Measurements from ENCODE around the gene UGT2B17. TPM values are rescaled to one million over a fixed set of nuclear protein-coding genes. Genes with fewer than 3 reads are reported as not detected.

Gene UGT2B17
- total RNA-seq: not detected in 2 replicates

DNA sequence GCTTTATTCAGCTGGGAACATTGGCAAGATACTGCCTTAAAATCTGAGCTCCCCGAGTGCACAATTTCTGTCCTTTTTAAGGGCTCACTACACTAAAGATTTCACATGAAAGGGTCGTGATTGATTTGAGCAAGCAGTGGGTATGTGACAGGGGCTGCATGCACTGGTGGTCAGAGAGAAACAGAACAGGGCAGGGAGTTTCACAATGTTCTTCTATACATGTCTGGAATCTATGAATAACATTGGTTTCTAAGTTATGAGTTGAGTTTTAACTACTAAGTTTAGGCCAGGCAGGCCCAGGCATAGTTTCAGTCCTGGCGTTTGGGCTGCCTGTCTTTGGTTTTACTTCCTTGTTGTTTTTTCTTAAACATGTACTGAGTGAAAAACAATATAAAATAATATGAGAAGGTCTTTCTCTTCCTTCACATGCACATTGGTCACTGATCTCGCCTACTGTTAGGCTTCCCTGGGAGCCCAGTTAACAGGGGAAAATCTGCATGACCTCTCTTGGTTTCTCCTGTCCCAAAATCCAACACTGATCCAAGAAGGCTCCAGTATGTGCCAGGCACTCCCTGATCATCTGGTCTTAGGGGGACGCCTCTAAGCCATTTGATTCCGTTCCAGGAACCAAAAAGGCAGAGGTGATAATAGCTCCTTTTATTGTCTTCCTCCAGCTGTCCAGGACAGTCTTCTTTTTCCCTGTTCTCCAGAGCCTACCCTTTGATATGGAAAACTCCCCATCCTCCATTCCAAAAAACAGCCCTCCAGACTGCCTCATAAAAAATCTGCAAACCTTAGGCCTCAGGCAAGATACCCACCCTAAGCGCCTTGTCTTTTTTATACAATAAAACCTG, at the start of gene UGT2B17:
Gene UGT2B17 (minus strand): TSS at position 51 of the 854 bp plus-strand sequence. CDS start 7,838 bp downstream, outside the sequence.

Other genes with a start within 250 kb of the UGT2B17 start
- gene YTHDC1, start 226.2 kb downstream of the UGT2B17 start, total RNA-seq: 25.4 and 28.9 TPM in 2 replicates
- 1.9 and 4.0 TPM in 2 replicates for gene TMPRSS11E, start 128.9 kb downstream of the UGT2B17 start, total RNA-seq
- gene UGT2B15, start 94.3 kb upstream of the UGT2B17 start, total RNA-seq: not detected in 2 replicates
- not detected in 2 replicates for gene UGT2B10, start 239.7 kb upstream of the UGT2B17 start, total RNA-seq